ENCODE measurements around the gene TNIP2. TPM values are rescaled to one million over a fixed set of nuclear protein-coding genes. Genes with fewer than 3 reads are reported as not detected.
A peak's percentile ranks its signal among the peaks of the same experiment; 100 is the strongest.

Gene TNIP2
- total RNA-seq, 1 donor from 2014 or later = 33.7 TPM

DNA sequence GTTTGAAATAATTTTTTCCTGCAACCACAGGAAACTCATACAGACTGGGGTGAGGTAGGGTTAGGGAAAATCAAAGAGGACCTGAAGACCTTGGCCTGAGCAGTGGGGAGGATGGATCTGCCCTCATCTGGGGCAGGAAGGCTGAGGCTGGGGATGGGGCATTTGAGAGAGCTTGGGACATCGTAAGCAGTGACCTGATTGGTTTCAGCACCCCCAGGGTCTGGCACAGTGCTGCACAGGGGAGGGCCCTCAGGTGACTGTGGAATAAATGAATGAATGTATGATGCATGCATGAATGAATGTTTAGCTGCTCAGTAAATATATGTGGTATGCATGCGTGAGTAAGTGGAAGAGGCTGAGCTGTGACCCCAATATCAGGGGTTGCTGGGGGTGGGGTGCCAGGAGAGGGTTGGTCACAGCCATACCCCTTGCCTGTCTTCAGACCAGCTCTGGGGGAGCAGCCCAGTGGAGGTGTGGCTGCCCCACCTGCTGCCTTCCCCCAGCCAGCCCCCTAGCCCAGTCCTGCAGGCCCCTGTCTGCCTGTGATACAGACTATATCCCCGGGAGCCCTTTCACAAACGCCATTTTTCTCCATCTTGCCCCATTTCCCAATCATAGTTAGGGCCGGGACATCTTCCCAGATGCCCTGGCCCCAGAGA lies 11.0 kb upstream of the TNIP2 start:
- no peaks in the 10 kb centered on the region for H3K9me3 ChIP-seq (ENCODE audit: insufficient read depth, low read depth, low read length)
- Mint-ChIP-seq H3K27me3 (ENCODE audit: low read depth, unreplicated experiment) (peaks cover 3% of the 10 kb centered on the region), H3K27ac (ENCODE audit: unreplicated experiment) (no peak overlapping the region), H3K36me3 (ENCODE audit: low read depth, unreplicated experiment) (no peaks in the 10 kb centered on the region), H3K4me3 (ENCODE audit: unreplicated experiment) (no peak overlapping the region), H3K9me3 (ENCODE audit: unreplicated experiment) (peaks cover 4% of the 10 kb centered on the region), H3K4me1 (ENCODE audit: low read depth, unreplicated experiment) (peaks cover 17% of the 10 kb centered on the region)
- no peak overlapping the region for H3K9ac ChIP-seq (ENCODE audit: low read length)
- no peaks in the 10 kb centered on the region for H3K27me3 ChIP-seq (ENCODE audit: insufficient read depth, low read length)
- H2AFZ ChIP-seq (ENCODE audit: low read depth, low read length) = no peak overlapping the region
- no peak overlapping the region for H3K27ac ChIP-seq (ENCODE audit: low read depth, low read length)
- no peaks in the 10 kb centered on the region for H4K20me1 ChIP-seq (ENCODE audit: insufficient read depth, low read length)
- H3K4me3 ChIP-seq (ENCODE audit: insufficient read depth, low read depth, low read length) = no peak overlapping the region
- DNase-seq (ENCODE audit: low read depth) (no peak), FAIRE-seq (no peak)
- no peak overlapping the region for H3K4me2 ChIP-seq (ENCODE audit: low read length)
- no peaks in the 10 kb centered on the region for H3K36me3 ChIP-seq (ENCODE audit: insufficient read depth, low read length)
- no peak for TF ChIP-seq EZH2 (IDR thresholded peaks at IDR 0.05; ENCODE audit: insufficient read depth, low read length)
- TF ChIP-seq, protein P1, sequence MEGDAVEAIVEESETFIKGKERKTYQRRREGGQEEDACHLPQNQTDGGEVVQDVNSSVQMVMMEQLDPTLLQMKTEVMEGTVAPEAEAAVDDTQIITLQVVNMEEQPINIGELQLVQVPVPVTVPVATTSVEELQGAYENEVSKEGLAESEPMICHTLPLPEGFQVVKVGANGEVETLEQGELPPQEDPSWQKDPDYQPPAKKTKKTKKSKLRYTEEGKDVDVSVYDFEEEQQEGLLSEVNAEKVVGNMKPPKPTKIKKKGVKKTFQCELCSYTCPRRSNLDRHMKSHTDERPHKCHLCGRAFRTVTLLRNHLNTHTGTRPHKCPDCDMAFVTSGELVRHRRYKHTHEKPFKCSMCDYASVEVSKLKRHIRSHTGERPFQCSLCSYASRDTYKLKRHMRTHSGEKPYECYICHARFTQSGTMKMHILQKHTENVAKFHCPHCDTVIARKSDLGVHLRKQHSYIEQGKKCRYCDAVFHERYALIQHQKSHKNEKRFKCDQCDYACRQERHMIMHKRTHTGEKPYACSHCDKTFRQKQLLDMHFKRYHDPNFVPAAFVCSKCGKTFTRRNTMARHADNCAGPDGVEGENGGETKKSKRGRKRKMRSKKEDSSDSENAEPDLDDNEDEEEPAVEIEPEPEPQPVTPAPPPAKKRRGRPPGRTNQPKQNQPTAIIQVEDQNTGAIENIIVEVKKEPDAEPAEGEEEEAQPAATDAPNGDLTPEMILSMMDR (IDR thresholded peaks at IDR 0.05; ENCODE audit: insufficient read depth, low read depth, low read length) = no peak
- H3K79me2 ChIP-seq (ENCODE audit: insufficient read depth, low read length) = no peaks in the 10 kb centered on the region
- peaks cover 11% of the 10 kb centered on the region for H3K4me1 ChIP-seq (ENCODE audit: insufficient read depth, low read length)

DNA sequence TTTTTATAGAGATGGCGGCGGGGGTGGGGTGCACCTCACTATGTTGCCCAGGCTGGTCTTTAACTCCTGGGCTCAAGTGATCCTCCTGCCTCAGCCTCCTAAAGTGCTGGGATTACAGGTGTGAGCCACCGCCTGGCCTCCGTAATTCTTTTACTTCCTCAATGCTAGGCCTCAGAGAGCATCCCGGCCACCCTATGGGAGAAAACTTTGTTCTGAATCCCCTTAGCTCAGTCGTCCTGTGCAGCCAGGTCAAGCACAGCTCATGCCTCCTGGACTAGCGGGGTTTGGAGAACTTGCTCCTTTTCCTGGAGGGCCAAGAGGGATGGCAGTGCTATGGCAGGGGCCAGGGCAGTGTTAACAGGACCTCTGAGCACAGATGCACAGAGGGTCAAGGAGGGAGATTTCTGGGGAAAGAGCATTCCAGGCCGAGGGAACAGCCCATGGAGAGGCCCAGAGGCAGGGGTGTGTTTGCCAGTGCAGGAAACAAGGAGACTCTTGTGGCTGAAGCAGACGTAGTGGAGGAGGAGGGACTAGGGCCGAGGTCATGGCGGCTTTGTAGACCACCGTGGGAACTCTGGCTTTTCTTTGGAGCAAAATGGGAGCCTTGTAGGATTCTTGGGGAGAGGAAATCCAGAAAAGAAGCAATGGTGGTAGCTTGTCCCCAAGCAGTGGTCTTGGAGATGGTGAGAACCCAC lies 9.8 kb upstream of the TNIP2 start:
- Histone ChIP-seq H3K4me2 (ENCODE audit: low read length) (no peak overlapping the region), H2AFZ (ENCODE audit: low read depth, low read length) (no peak overlapping the region), H3K9ac (ENCODE audit: low read length) (no peak overlapping the region), H3K79me2 (ENCODE audit: insufficient read depth, low read length) (no peaks in the 10 kb centered on the region), H3K4me3 (ENCODE audit: insufficient read depth, low read depth, low read length) (no peak overlapping the region), H3K9me3 (ENCODE audit: insufficient read depth, low read depth, low read length) (no peaks in the 10 kb centered on the region), H3K27ac (ENCODE audit: low read depth, low read length) (no peak overlapping the region), H3K27me3 (ENCODE audit: insufficient read depth, low read length) (no peaks in the 10 kb centered on the region), H4K20me1 (ENCODE audit: insufficient read depth, low read length) (no peaks in the 10 kb centered on the region), H3K36me3 (ENCODE audit: insufficient read depth, low read length) (no peaks in the 10 kb centered on the region), H3K4me1 (ENCODE audit: insufficient read depth, low read length) (peaks cover 9% of the 10 kb centered on the region)
- Mint-ChIP-seq H3K27ac (ENCODE audit: unreplicated experiment) (no peak overlapping the region), H3K36me3 (ENCODE audit: low read depth, unreplicated experiment) (no peaks in the 10 kb centered on the region), H3K4me1 (ENCODE audit: low read depth, unreplicated experiment) (peaks cover 12% of the 10 kb centered on the region), H3K4me3 (ENCODE audit: unreplicated experiment) (no peak overlapping the region), H3K9me3 (ENCODE audit: unreplicated experiment) (peaks cover 4% of the 10 kb centered on the region), H3K27me3 (ENCODE audit: low read depth, unreplicated experiment) (peaks cover 3% of the 10 kb centered on the region)
- TF ChIP-seq, protein P1 (IDR thresholded peaks at IDR 0.05; ENCODE audit: insufficient read depth, low read depth, low read length) = no peak
- no peak for TF ChIP-seq EZH2 (IDR thresholded peaks at IDR 0.05; ENCODE audit: insufficient read depth, low read length)
- DNase-seq (ENCODE audit: low read depth) (no peak), FAIRE-seq (no peak)

DNA sequence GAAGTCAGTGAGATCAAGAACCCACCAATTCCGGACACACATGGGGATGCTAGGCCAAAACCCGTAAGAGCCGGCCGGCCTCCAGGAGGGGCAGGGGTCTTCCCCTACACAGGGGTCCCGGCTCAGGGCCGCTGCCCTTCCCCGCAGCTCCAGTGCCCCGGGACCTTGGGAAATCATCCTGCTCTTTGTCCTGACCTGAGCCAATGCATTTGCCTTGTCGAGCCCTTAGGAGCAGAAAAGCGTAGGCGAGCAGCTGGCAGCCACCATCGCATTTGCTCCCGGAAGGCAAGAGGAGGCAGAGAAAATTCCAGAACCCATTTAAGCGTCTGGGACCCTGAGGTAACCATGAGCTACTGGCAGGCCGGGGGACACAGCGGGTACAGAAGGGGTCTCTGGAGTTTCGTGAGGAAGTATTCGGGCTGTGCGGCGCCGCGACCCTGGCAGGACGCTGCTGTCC lies 7.4 kb upstream of the TNIP2 start:
- Mint-ChIP-seq H3K4me3 (ENCODE audit: unreplicated experiment) (no peak overlapping the region), H3K4me1 (ENCODE audit: low read depth, unreplicated experiment) (no peaks in the 10 kb centered on the region), H3K27ac (ENCODE audit: unreplicated experiment) (no peak overlapping the region), H3K27me3 (ENCODE audit: low read depth, unreplicated experiment) (peaks cover 3% of the 10 kb centered on the region), H3K9me3 (ENCODE audit: unreplicated experiment) (peaks cover 2% of the 10 kb centered on the region), H3K36me3 (ENCODE audit: low read depth, unreplicated experiment) (no peaks in the 10 kb centered on the region)
- Histone ChIP-seq H3K4me2 (ENCODE audit: low read length) (peak overlapping the region; percentile 87), H3K4me1 (ENCODE audit: insufficient read depth, low read length) (peaks cover 4% of the 10 kb centered on the region), H3K9ac (ENCODE audit: low read length) (peak overlapping the region; percentile 71), H4K20me1 (ENCODE audit: insufficient read depth, low read length) (no peaks in the 10 kb centered on the region), H3K27ac (ENCODE audit: low read depth, low read length) (no peak overlapping the region), H3K79me2 (ENCODE audit: insufficient read depth, low read length) (no peaks in the 10 kb centered on the region), H2AFZ (ENCODE audit: low read depth, low read length) (peak overlapping the region; percentile 88), H3K27me3 (ENCODE audit: insufficient read depth, low read length) (no peaks in the 10 kb centered on the region), H3K4me3 (ENCODE audit: insufficient read depth, low read depth, low read length) (peak overlapping the region; percentile 50), H3K9me3 (ENCODE audit: insufficient read depth, low read depth, low read length) (no peaks in the 10 kb centered on the region), H3K36me3 (ENCODE audit: insufficient read depth, low read length) (no peaks in the 10 kb centered on the region)
- FAIRE-seq = no peak
- no peak for TF ChIP-seq EZH2 (IDR thresholded peaks at IDR 0.05; ENCODE audit: insufficient read depth, low read length)
- TF ChIP-seq, protein P1 (IDR thresholded peaks at IDR 0.05; ENCODE audit: insufficient read depth, low read depth, low read length) = no peak
- DNase-seq (ENCODE audit: low read depth) = no peak
